ENCODE results near the gene TBL1Y. TPM values are rescaled to one million over a fixed set of nuclear protein-coding genes. Genes with fewer than 3 reads are reported as not detected.
"Not testable (repeated sequence)": the region's sequence is repeated elsewhere in the genome, so short reads cannot be mapped to it uniquely, and the experiment has no call there.

TBL1Y gene
- total and polyA plus RNA-seq, 3 experiments from 2014 or later = not detected

DNA sequence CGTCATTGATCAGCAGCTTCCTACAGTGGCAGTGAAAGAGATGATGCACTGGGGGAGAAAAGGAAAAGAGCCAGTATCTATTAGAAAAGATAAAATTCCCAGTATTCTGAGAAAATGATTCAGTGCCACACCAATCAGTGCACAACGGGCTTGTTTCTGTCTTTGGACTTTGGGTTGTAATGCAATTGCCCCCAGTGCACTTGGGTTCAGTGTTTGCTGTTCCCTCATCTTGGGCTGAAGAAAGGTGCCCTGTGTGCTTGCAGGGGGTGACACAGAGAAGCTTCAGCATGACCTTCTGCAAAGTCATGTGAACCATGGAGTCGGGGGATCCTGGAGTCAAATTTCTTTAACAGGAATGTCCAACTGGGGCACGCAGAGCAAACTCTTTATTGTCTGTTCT, 131.5 kb downstream of the TBL1Y start:
- Histone ChIP-seq H3K9me3 (ENCODE audit: low read length) (no peaks in the 10 kb centered on the region), H3K4me3 (ENCODE audit: low read length) (no peak overlapping the region), H3K4me1 (ENCODE audit: insufficient read depth, low read length) (peaks cover 17% of the 10 kb centered on the region), H3K36me3 (ENCODE audit: insufficient read depth, low read length) (no peaks in the 10 kb centered on the region), H3K27ac (ENCODE audit: low read depth, low read length) (no peak overlapping the region), H3K27me3 (ENCODE audit: insufficient read depth, low read length, poor library complexity, severe bottlenecking) (no peaks in the 10 kb centered on the region)
- Mint-ChIP-seq H3K4me3 (no peak overlapping the region), H3K27ac (no peak overlapping the region), H3K9me3 (no peaks in the 10 kb centered on the region), H3K36me3 (no peaks in the 10 kb centered on the region), H3K27me3 (no peaks in the 10 kb centered on the region), H3K4me1 (peaks cover 0 to 49% (median 0%) of the 10 kb centered on the region in 3 donors)
- CTCF ChIA-PET = no interaction called here
- POLR2A ChIA-PET = interaction anchor here (0.6 kb wide), 1 partner anchor 284 kb away, joined by 4 read pairs; no protein-coding TSS in a partner anchor
- DNase-seq = no peak

DNA sequence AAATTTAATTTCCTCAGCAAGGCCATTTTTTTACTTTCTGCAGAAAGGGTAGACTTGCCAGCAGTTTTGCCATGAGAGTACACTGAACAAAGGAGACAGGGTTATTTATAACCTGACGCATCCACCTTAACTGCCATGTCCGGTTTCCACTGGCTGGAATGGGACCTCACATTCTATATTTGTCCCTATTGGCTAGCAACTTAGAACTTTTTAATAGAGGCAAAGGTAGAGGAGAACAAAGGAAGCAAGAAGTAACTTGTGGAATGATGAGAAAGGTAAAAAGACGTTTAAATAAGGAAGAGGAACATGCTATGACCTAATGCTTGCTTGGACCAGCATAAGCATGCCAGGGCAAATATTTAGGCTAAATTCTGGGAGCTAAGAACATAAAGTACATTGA, 142.0 kb downstream of the TBL1Y start:
- H3K27me3 Mint-ChIP-seq; H3K4me3 ChIP-seq (ENCODE audit: low read length); H3K9me3 Mint-ChIP-seq; H3K36me3 ChIP-seq (ENCODE audit: insufficient read depth, low read length); POLR2A ChIA-PET; H3K4me3 Mint-ChIP-seq; H3K4me1 ChIP-seq (ENCODE audit: insufficient read depth, low read length); H3K27ac ChIP-seq (ENCODE audit: low read depth, low read length); H3K4me1 Mint-ChIP-seq; H3K27ac Mint-ChIP-seq; H3K36me3 Mint-ChIP-seq; CTCF ChIA-PET; H3K27me3 ChIP-seq (ENCODE audit: insufficient read depth, low read length, poor library complexity, severe bottlenecking); DNase-seq; H3K9me3 ChIP-seq (ENCODE audit: low read length): not testable (repeated sequence)

DNA sequence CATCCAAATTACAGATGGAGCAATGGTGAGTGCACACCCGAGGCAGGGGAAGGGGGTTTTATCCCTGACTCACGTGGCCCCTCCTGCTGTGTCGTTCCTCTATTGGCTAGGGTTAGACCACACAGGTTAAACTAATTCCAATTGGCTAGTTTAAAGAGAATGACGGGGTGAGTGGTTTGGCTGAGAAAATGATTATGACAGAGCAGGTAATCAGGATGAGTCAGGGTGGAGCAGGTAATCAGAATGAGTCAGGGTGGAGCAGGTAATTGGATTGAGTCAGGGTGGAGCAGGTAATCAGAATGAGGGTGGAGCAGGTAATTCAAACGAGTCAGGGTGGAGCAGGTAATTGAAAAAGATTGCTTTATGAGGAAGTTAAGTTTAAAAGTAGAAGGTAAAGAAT, 146.4 kb downstream of the TBL1Y start:
- H3K4me1 ChIP-seq (ENCODE audit: insufficient read depth, low read length) = no peaks in the 10 kb centered on the region
- Mint-ChIP-seq H3K36me3 (no peaks in the 10 kb centered on the region), H3K9me3 (no peaks in the 10 kb centered on the region), H3K27me3 (no peaks in the 10 kb centered on the region), H3K4me3 (no peak overlapping the region), H3K27ac (no peak overlapping the region), H3K4me1 (no peaks in the 10 kb centered on the region)
- no peak for DNase-seq
- CTCF ChIA-PET = no interaction called here
- no peak overlapping the region for H3K4me3 ChIP-seq (ENCODE audit: low read length)
- H3K36me3 ChIP-seq (ENCODE audit: insufficient read depth, low read length) = no peaks in the 10 kb centered on the region
- POLR2A ChIA-PET = no interaction called here
- H3K27ac ChIP-seq (ENCODE audit: low read depth, low read length) = no peak overlapping the region
- no peaks in the 10 kb centered on the region for H3K27me3 ChIP-seq (ENCODE audit: insufficient read depth, low read length, poor library complexity, severe bottlenecking)
- H3K9me3 ChIP-seq (ENCODE audit: low read length) = no peaks in the 10 kb centered on the region

DNA sequence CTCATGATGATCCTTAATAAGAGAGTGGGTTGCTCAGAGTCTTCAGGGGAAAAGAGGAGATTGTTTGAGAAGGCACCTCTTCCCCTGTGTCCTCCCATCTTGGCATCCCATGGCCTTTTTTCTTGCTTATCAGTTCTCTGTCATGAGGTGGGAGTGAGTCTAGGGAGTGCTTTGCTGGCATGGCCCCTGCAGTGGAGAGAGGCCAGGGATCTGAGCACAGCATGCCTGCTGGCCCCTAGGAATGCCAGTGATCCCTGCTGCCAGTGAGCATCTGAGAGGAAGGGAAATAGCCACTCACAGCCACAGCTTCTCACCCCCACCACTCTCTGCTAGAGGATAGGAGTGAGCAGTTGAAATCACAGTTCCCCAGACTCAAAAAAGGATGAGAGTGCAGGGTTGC, 168.2 kb downstream of the TBL1Y start:
- DNase-seq = no peak
- ChIA-PET POLR2A (no interaction called here), CTCF (no interaction called here)
- H3K9me3 Mint-ChIP-seq = no peaks in the 10 kb centered on the region
- Histone ChIP-seq H3K9me3 (ENCODE audit: low read length) (no peaks in the 10 kb centered on the region), H3K4me1 (ENCODE audit: insufficient read depth, low read length) (no peaks in the 10 kb centered on the region), H3K36me3 (ENCODE audit: insufficient read depth, low read length) (no peaks in the 10 kb centered on the region), H3K27ac (ENCODE audit: low read depth, low read length) (no peak overlapping the region), H3K27me3 (ENCODE audit: insufficient read depth, low read length, poor library complexity, severe bottlenecking) (no peaks in the 10 kb centered on the region), H3K4me3 (ENCODE audit: low read length) (no peak overlapping the region)
- no peak overlapping the region for H3K4me3 Mint-ChIP-seq
- H3K27ac Mint-ChIP-seq = no peak overlapping the region
- no peaks in the 10 kb centered on the region for H3K36me3 Mint-ChIP-seq
- no peaks in the 10 kb centered on the region for H3K4me1 Mint-ChIP-seq
- H3K27me3 Mint-ChIP-seq = no peaks in the 10 kb centered on the region

DNA sequence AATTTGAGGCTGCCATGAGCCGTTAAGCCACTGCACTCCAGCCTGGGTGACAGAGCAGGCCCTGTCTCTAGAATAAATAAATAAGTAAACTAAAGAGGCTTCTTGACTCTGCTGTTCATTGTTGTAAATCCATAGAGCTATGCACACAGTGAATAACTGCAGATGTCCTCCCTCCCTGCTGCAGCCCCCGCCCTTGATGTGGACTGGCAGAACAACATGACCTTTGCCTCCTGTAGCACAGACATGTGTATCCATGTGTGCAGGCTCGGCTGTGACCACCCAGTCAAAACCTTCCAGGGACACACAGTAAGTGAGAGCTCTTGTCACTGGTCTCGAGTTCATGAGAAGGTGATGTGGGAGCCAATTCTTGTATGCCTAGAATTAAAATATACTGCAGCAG, 170.1 kb downstream of the TBL1Y start:
- H3K27ac ChIP-seq (ENCODE audit: low read depth, low read length); CTCF ChIA-PET; DNase-seq; H3K36me3 Mint-ChIP-seq; H3K27me3 ChIP-seq (ENCODE audit: insufficient read depth, low read length, poor library complexity, severe bottlenecking); H3K4me3 Mint-ChIP-seq; H3K36me3 ChIP-seq (ENCODE audit: insufficient read depth, low read length); H3K9me3 Mint-ChIP-seq; H3K4me3 ChIP-seq (ENCODE audit: low read length); H3K4me1 Mint-ChIP-seq; POLR2A ChIA-PET; H3K4me1 ChIP-seq (ENCODE audit: insufficient read depth, low read length); H3K9me3 ChIP-seq (ENCODE audit: low read length); H3K27me3 Mint-ChIP-seq; H3K27ac Mint-ChIP-seq: not testable (repeated sequence)

DNA sequence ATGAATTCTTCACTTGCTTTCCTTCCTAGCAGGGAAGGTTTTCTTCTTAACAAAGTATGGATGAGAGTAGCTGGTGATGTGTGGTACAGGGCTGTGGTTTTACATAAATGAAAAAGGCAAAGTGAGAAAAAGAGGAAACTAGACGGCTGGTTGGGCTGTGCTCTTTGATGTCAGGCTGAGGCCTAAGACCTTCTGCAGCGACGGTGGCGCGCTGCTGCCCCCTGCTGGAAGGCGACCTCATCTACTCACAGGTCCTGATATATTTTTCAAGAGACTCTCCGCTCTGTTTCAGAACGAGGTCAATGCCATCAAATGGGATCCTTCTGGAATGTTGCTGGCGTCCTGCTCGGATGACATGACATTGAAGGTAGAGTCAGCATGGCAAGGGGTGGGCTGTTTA, 175.1 kb downstream of the TBL1Y start:
- no peak overlapping the region for H3K27ac ChIP-seq (ENCODE audit: low read depth, low read length)
- Mint-ChIP-seq H3K4me1 (peaks cover 0 to 9% (median 0%) of the 10 kb centered on the region in 3 donors), H3K9me3 (no peaks in the 10 kb centered on the region), H3K27ac (peak overlapping the region in 1 of 8 donors; percentile 82), H3K4me3 (peak overlapping the region in 2 of 7 donors; percentile 7 to 58), H3K27me3 (no peaks in the 10 kb centered on the region), H3K36me3 (no peaks in the 10 kb centered on the region)
- ChIA-PET POLR2A (no interaction called here), CTCF (interaction anchor here (0.7 to 1.4 kb wide), 8 partner anchors 13 to 232 kb away, joined by 3 to 14 read pairs (median 4); no protein-coding TSS in a partner anchor)
- H3K4me3 ChIP-seq (ENCODE audit: low read length) = no peak overlapping the region
- peaks cover 9% of the 10 kb centered on the region for H3K4me1 ChIP-seq (ENCODE audit: insufficient read depth, low read length)
- H3K36me3 ChIP-seq (ENCODE audit: insufficient read depth, low read length) = no peaks in the 10 kb centered on the region
- no peaks in the 10 kb centered on the region for H3K9me3 ChIP-seq (ENCODE audit: low read length)
- DNase-seq = peak in 3 of 5 donors; percentile 69 to 86 (median 70)
- no peaks in the 10 kb centered on the region for H3K27me3 ChIP-seq (ENCODE audit: insufficient read depth, low read length, poor library complexity, severe bottlenecking)

DNA sequence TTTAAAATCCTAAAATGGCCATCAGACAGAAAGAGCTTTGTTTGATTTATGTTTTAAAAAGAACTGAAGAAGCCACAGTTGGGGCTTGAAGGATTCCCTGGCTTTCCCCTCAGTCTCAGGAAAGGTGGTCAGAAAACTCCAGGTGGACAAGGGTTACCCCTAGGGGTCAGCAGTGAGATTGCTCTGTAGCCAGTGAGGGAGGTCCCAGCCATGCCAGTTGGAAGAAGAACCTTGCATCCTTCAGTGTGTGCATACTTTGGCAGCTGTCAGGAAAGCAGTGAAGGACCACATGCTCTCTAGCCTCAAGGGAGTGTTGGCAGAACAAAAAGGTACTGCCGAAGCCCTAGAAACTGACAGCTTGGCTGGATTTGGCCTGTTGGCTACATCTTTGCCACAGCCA, 182.3 kb downstream of the TBL1Y start:
- H3K4me3 ChIP-seq (ENCODE audit: low read length) = no peak overlapping the region
- peaks cover 0 to 8% (median 0%) of the 10 kb centered on the region in 3 donors for H3K4me1 Mint-ChIP-seq
- H3K27ac Mint-ChIP-seq = no peak overlapping the region
- no peaks in the 10 kb centered on the region for H3K27me3 ChIP-seq (ENCODE audit: insufficient read depth, low read length, poor library complexity, severe bottlenecking)
- no peaks in the 10 kb centered on the region for H3K36me3 ChIP-seq (ENCODE audit: insufficient read depth, low read length)
- H3K4me1 ChIP-seq (ENCODE audit: insufficient read depth, low read length) = no peaks in the 10 kb centered on the region
- H3K9me3 Mint-ChIP-seq = no peaks in the 10 kb centered on the region
- H3K27ac ChIP-seq (ENCODE audit: low read depth, low read length) = no peak overlapping the region
- POLR2A ChIA-PET = no interaction called here
- no peak overlapping the region for H3K4me3 Mint-ChIP-seq
- H3K9me3 ChIP-seq (ENCODE audit: low read length) = no peaks in the 10 kb centered on the region
- CTCF ChIA-PET = no interaction called here
- no peaks in the 10 kb centered on the region for H3K27me3 Mint-ChIP-seq
- H3K36me3 Mint-ChIP-seq = no peaks in the 10 kb centered on the region
- DNase-seq = no peak

DNA sequence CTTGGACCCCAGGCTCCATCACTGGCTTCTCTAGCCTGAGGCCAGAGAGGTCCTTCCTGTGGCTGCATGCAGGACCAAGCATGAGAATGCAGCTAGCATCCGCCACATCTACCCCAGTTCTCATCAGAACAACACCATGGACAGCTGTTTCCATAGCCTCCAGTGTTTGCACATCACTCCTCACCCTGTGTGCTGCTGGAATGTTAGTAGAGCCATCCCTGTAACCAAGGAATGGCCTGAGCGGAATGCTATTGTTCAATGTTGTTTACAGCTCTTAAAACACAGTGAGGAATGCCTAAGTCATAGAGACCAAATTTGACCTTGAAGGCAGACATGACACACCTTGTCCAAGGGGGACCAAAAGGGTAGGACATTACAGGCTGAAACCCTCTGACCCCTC, 183.9 kb downstream of the TBL1Y start:
- ChIA-PET POLR2A (no interaction called here), CTCF (no interaction called here)
- Mint-ChIP-seq H3K9me3 (no peaks in the 10 kb centered on the region), H3K27me3 (no peaks in the 10 kb centered on the region), H3K4me1 (peaks cover 0 to 8% (median 0%) of the 10 kb centered on the region in 3 donors), H3K27ac (no peak overlapping the region), H3K4me3 (no peak overlapping the region), H3K36me3 (no peaks in the 10 kb centered on the region)
- H3K27me3 ChIP-seq (ENCODE audit: insufficient read depth, low read length, poor library complexity, severe bottlenecking) = no peaks in the 10 kb centered on the region
- H3K4me3 ChIP-seq (ENCODE audit: low read length) = no peak overlapping the region
- no peaks in the 10 kb centered on the region for H3K9me3 ChIP-seq (ENCODE audit: low read length)
- no peak overlapping the region for H3K27ac ChIP-seq (ENCODE audit: low read depth, low read length)
- DNase-seq = no peak
- no peaks in the 10 kb centered on the region for H3K4me1 ChIP-seq (ENCODE audit: insufficient read depth, low read length)
- no peaks in the 10 kb centered on the region for H3K36me3 ChIP-seq (ENCODE audit: insufficient read depth, low read length)

DNA sequence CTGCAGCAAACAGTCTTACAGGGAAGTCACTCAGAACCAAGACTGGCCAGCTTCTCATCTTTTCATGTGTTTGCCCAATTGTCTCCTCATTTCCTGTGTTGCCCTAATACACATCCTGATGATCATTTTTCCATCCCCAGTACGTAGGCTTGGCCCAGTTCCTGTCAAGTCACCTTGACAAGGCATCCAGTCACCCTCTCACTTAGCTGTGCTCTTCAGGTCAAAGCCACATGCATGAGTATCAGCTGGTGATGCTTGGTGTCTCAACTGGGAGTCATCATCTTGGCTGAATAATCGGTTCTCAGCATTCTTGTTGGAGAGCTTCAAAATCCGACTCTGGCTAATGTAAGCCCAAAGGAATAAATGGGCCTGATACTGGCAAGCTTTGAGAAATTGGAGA, 186.5 kb downstream of the TBL1Y start:
- Mint-ChIP-seq H3K4me3 (no peak overlapping the region), H3K9me3 (no peaks in the 10 kb centered on the region), H3K27ac (no peak overlapping the region), H3K4me1 (peaks cover 0 to 35% (median 0%) of the 10 kb centered on the region in 3 donors), H3K36me3 (no peaks in the 10 kb centered on the region), H3K27me3 (no peaks in the 10 kb centered on the region)
- no peak overlapping the region for H3K27ac ChIP-seq (ENCODE audit: low read depth, low read length)
- no peak overlapping the region for H3K4me3 ChIP-seq (ENCODE audit: low read length)
- CTCF ChIA-PET = no interaction called here
- no peaks in the 10 kb centered on the region for H3K9me3 ChIP-seq (ENCODE audit: low read length)
- no peaks in the 10 kb centered on the region for H3K36me3 ChIP-seq (ENCODE audit: insufficient read depth, low read length)
- H3K4me1 ChIP-seq (ENCODE audit: insufficient read depth, low read length) = peaks cover 4% of the 10 kb centered on the region
- POLR2A ChIA-PET = no interaction called here
- no peaks in the 10 kb centered on the region for H3K27me3 ChIP-seq (ENCODE audit: insufficient read depth, low read length, poor library complexity, severe bottlenecking)
- no peak for DNase-seq
